PC-3 (cell line): ENCODE measurements around the gene PCDHGB3. TPM values are rescaled to one million over a fixed set of nuclear protein-coding genes. Genes with fewer than 3 reads are reported as not detected.
"Not testable (repeated sequence)": the region's sequence is repeated elsewhere in the genome, so short reads cannot be mapped to it uniquely, and the experiment has no call there.

Experiments used
- ATAC-seq: fragments of 200-7000 bp; cut with Tn5 transposase; 2 replicates; pipeline ENCODE4 v1.9.1; 2020; ENCODE audit warnings: mild to moderate bottlenecking, moderate library complexity
- BruUV-seq: library from RNA; stranded (reverse); fragments of 400-500 nt; replicated peaks from 2 replicates; lab custom pipeline; 2021; lab: Mats Ljungman, UMichigan
- CTCF ChIA-PET: fragments of 300-600 bp; sonication (Branson Sonifier 250); formaldehyde crosslinking; loops from one replicate; lab custom pipeline; 2022; ENCODE audit warnings: antibody characterized with exemption; lab: Charles Lee
- POLR2A ChIA-PET: fragments of 300-600 bp; sonication (Branson Sonifier 250); formaldehyde crosslinking; loops from one replicate; lab custom pipeline; 2022; ENCODE audit warnings: antibody characterized with exemption; ENCODE audit not compliant: unreplicated experiment; lab: Charles Lee
- DNase-seq: peaks from one replicate; pipeline ENCODE4 v3.0.0-alpha.2; 2015
- H2AFZ ChIP-seq: fragments of 300-600 bp; sonication (generic); 2 replicates; pipeline ENCODE4 v1.6.0; 2016; ENCODE audit warnings: antibody characterized with exemption, low read length
- H3F3A ChIP-seq: fragments of 300-600 bp; sonication (generic); one replicate; pipeline ENCODE4 v1.6.0; 2017; ENCODE audit warnings: antibody characterized with exemption, low read length, control low read depth, mild to moderate bottlenecking; ENCODE audit not compliant: unreplicated experiment
- H3K27ac ChIP-seq: fragments of 300-600 bp; sonication (generic); 2 replicates; pipeline ENCODE4 v1.5.1; 2016; ENCODE audit warnings: mild to moderate bottlenecking, low read length
- H3K27me3 ChIP-seq: fragments of 300-600 bp; sonication (generic); 2 replicates; pipeline ENCODE4 v1.6.1; 2016; ENCODE audit warnings: low read length, mixed read lengths
- H3K36me3 ChIP-seq: fragments of 300-600 bp; sonication (generic); 2 replicates; pipeline ENCODE4 v1.6.1; 2016; ENCODE audit warnings: low read depth, mixed run types, low read length, mixed read lengths
- H3K4me1 ChIP-seq: fragments of 300-600 bp; sonication (generic); 2 replicates; pipeline ENCODE4 v1.5.1; 2016; ENCODE audit warnings: low read length; ENCODE audit not compliant: insufficient read depth
- H3K4me2 ChIP-seq: fragments of 300-600 bp; sonication (generic); 2 replicates; pipeline ENCODE4 v1.6.0; 2016; ENCODE audit warnings: low read length
- H3K4me3 ChIP-seq: fragments of 300-600 bp; sonication (generic); 2 replicates; pipeline ENCODE4 v1.5.1; 2016; ENCODE audit warnings: mild to moderate bottlenecking, low read length, mixed read lengths
- H3K79me2 ChIP-seq: fragments of 300-600 bp; sonication (generic); 2 replicates; pipeline ENCODE4 v1.6.1; 2017; ENCODE audit warnings: low read length, mixed read lengths
- H3K9ac ChIP-seq: fragments of 300-600 bp; sonication (generic); 2 replicates; pipeline ENCODE4 v1.6.0; 2016; ENCODE audit warnings: mild to moderate bottlenecking, low read length
- H3K9me2 ChIP-seq: fragments of 300-600 bp; sonication (generic); replicated peaks from 2 replicates; pipeline ENCODE4 v1.6.1; 2016; ENCODE audit warnings: mixed run types, low read length, mixed read lengths
- H3K9me3 ChIP-seq: fragments of 300-600 bp; sonication (generic); 2 replicates; pipeline ENCODE4 v1.6.1; 2016; ENCODE audit warnings: low read length, mixed read lengths
- H4K20me1 ChIP-seq: fragments of 300-600 bp; sonication (generic); 2 replicates; pipeline ENCODE4 v1.6.1; 2016; ENCODE audit warnings: low read length, mixed read lengths
- CTCF ChIP-seq: fragments of 300-600 bp; sonication (generic); conservative IDR thresholded peaks from 2 replicates; pipeline ENCODE4 v1.5.1; 2017; ENCODE audit warnings: antibody characterized with exemption, low read depth, mild to moderate bottlenecking, low read length
- EZH2 ChIP-seq: fragments of 300-600 bp; sonication (generic); IDR thresholded peaks from one replicate; pipeline ENCODE4 v1.6.1; 2017; ENCODE audit warnings: antibody characterized with exemption, mild to moderate bottlenecking, low read length; ENCODE audit not compliant: unreplicated experiment
- EZH2phosphoT487 ChIP-seq: fragments of 300-600 bp; sonication (generic); IDR thresholded peaks from 2 replicates; pipeline ENCODE4 v1.6.1; 2018; ENCODE audit warnings: mild to moderate bottlenecking, antibody characterized with exemption, low read length, borderline replicate concordance
- intact Hi-C: fragments of 100-400 bp; cut with micrococcal nuclease; formaldehyde crosslinking; loops from 2 replicates; pipeline ENCODE4 v1.9.0; 2023
- total RNA-seq: library from RNA; depleted of rRNA; stranded (reverse); fragments of >200 nt; gene quantifications from 2 replicates; pipeline ENCODE4 v1.2.3, GENCODE V29; 2014

PCDHGB3 gene
- total RNA-seq, 1 experiment from 2014 or later: 1.3 TPM

GRCh38 chr5:141371572-141372475 lies 1.8 kb downstream of the PCDHGB3 start:
- ATAC-seq (no peak), DNase-seq (no peak)
- Histone ChIP-seq H3K9me2 (no peaks in the 10 kb centered on the region), H3K9me3 (no peaks in the 10 kb centered on the region), H3K4me3 (no peak overlapping the region), H3K27me3 (no peaks in the 10 kb centered on the region), H2AFZ (no peak overlapping the region), H3K4me2 (no peak overlapping the region), H3K4me1 (no peaks in the 10 kb centered on the region), H3F3A (no peaks in the 10 kb centered on the region), H3K79me2 (no peaks in the 10 kb centered on the region), H3K27ac (no peak overlapping the region), H4K20me1 (no peaks in the 10 kb centered on the region), H3K36me3 (no peaks in the 10 kb centered on the region), H3K9ac (no peak overlapping the region)
- intact Hi-C loops: no loop called here
- BruUV-seq: no TSS peak
- CTCF ChIA-PET: no interaction called here
- POLR2A ChIA-PET: no interaction called here
- no peak for TF ChIP-seq EZH2

- no peak for DNase-seq
- TF ChIP-seq EZH2 (no peak), EZH2phosphoT487 (no peak), CTCF (no peak)
- ChIA-PET CTCF (no interaction called here), POLR2A (no interaction called here)
- H3K27ac ChIP-seq: no peak within 1 kb of the TSS
- BruUV-seq: no TSS peak
- H3K9me2 ChIP-seq: no peaks in the 10 kb centered on the region
- no peaks in the 10 kb centered on the region for H3K36me3 ChIP-seq
- H3K27me3 ChIP-seq: no peaks in the 10 kb centered on the region
- no peaks in the 10 kb centered on the region for H3F3A ChIP-seq
- no peaks in the 10 kb centered on the region for H4K20me1 ChIP-seq
- no peaks in the 10 kb centered on the region for H3K4me1 ChIP-seq
- no peak within 1 kb of the TSS for H2AFZ ChIP-seq
- no peak within 1 kb of the TSS for H3K9ac ChIP-seq
- intact Hi-C loops: no loop called here
- ATAC-seq: no peak
- no peaks in the 10 kb centered on the region for H3K79me2 ChIP-seq
- H3K4me2 ChIP-seq: no peak within 1 kb of the TSS
- H3K9me3 ChIP-seq: no peaks in the 10 kb centered on the region
- no peak within 1 kb of the TSS for H3K4me3 ChIP-seq
Observed at GRCh38 chr5:141373673-141374317, 3.8 kb downstream of the PCDHGB3 start, which contains the start of gene PCDHGA6. Gene PCDHGA6, plus strand, starts transcription at chr5:141373891. Its CDS starts 193 bp downstream, at chr5:141374084.

- ATAC-seq (no peak), DNase-seq (no peak)
- no TSS peak for BruUV-seq
- intact Hi-C loops: no loop called here
- POLR2A ChIA-PET: no interaction called here
- no peaks in the 10 kb centered on the region for H4K20me1 ChIP-seq
- H3F3A ChIP-seq: no peaks in the 10 kb centered on the region
- no peaks in the 10 kb centered on the region for H3K4me1 ChIP-seq
- no peak for TF ChIP-seq EZH2phosphoT487
- TF ChIP-seq EZH2: no peak
- TF ChIP-seq CTCF: no peak
- H3K79me2 ChIP-seq: no peaks in the 10 kb centered on the region
- H3K36me3 ChIP-seq: no peaks in the 10 kb centered on the region
- H3K4me2 ChIP-seq: no peak overlapping the region
- no peaks in the 10 kb centered on the region for H3K27me3 ChIP-seq
- CTCF ChIA-PET: no interaction called here
- no peak overlapping the region for H2AFZ ChIP-seq
- H3K9me3 ChIP-seq: 0 out of 2 replicates have a peak, but pooled peaks cover 3% of the 10 kb centered on the region
- H3K9ac ChIP-seq: no peak overlapping the region
- no peak overlapping the region for H3K4me3 ChIP-seq
- no peaks in the 10 kb centered on the region for H3K9me2 ChIP-seq
- no peak overlapping the region for H3K27ac ChIP-seq
Observed at GRCh38 chr5:141374627-141375026, 4.6 kb downstream of the PCDHGB3 start.

GRCh38 chr5:141375444-141376155 lies 5.6 kb downstream of the PCDHGB3 start:
- H3F3A ChIP-seq, H3K79me2 ChIP-seq, H3K9me2 ChIP-seq, H3K4me2 ChIP-seq, POLR2A ChIA-PET, H4K20me1 ChIP-seq, ATAC-seq, H3K4me1 ChIP-seq, H3K27ac ChIP-seq, BruUV-seq, H3K4me3 ChIP-seq, H3K9me3 ChIP-seq, H3K36me3 ChIP-seq, H3K27me3 ChIP-seq, H2AFZ ChIP-seq, CTCF ChIA-PET, DNase-seq, intact Hi-C loops, H3K9ac ChIP-seq: not testable (repeated sequence)
